ENCODE measurements around the gene BDKRB1. TPM values are rescaled to one million over a fixed set of nuclear protein-coding genes. Genes with fewer than 3 reads are reported as not detected.

The BDKRB1 gene
- total RNA-seq, 1 experiment from 2014 or later = 0.11 TPM

- TF ChIP-seq ZNF423 (CRISPR knock-in tag; IDR thresholded peaks at IDR 0.05) (no peak), ATF2 (CRISPR knock-in tag; IDR thresholded peaks at IDR 0.05; ENCODE audit: borderline replicate concordance, low read depth) (no peak)
- TF ChIP-seq, protein P1, sequence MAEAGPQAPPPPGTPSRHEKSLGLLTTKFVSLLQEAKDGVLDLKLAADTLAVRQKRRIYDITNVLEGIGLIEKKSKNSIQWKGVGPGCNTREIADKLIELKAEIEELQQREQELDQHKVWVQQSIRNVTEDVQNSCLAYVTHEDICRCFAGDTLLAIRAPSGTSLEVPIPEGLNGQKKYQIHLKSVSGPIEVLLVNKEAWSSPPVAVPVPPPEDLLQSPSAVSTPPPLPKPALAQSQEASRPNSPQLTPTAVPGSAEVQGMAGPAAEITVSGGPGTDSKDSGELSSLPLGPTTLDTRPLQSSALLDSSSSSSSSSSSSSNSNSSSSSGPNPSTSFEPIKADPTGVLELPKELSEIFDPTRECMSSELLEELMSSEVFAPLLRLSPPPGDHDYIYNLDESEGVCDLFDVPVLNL (CRISPR knock-in tag; IDR thresholded peaks at IDR 0.05; ENCODE audit: borderline replicate concordance, low read depth) = no peak
Observed at GRCh38 chr14:96239711-96240141, 16.3 kb upstream of the BDKRB1 start (continued).

DNA sequence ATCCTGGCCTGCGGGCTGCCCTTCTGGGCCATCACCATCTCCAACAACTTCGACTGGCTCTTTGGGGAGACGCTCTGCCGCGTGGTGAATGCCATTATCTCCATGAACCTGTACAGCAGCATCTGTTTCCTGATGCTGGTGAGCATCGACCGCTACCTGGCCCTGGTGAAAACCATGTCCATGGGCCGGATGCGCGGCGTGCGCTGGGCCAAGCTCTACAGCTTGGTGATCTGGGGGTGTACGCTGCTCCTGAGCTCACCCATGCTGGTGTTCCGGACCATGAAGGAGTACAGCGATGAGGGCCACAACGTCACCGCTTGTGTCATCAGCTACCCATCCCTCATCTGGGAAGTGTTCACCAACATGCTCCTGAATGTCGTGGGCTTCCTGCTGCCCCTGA, 15.4 kb upstream of the BDKRB1 start:
- no peak for ATAC-seq
- Mint-ChIP-seq H3K36me3 (peaks cover 9% of the 10 kb centered on the region; the same call in 1 of the 2 replicates), H3K27ac (no peak overlapping the region), H3K27me3 (ENCODE audit: low read depth) (no peaks in the 10 kb centered on the region), H3K4me1 (peaks cover 4% of the 10 kb centered on the region; the same call in 1 of the 2 replicates), H3K9me3 (peaks cover 38% of the 10 kb centered on the region), H3K4me3 (no peak overlapping the region)
- TF ChIP-seq MXD4 (CRISPR knock-in tag; IDR thresholded peaks at IDR 0.05; ENCODE audit: borderline replicate concordance) = no peak
- TF ChIP-seq, protein P2, sequence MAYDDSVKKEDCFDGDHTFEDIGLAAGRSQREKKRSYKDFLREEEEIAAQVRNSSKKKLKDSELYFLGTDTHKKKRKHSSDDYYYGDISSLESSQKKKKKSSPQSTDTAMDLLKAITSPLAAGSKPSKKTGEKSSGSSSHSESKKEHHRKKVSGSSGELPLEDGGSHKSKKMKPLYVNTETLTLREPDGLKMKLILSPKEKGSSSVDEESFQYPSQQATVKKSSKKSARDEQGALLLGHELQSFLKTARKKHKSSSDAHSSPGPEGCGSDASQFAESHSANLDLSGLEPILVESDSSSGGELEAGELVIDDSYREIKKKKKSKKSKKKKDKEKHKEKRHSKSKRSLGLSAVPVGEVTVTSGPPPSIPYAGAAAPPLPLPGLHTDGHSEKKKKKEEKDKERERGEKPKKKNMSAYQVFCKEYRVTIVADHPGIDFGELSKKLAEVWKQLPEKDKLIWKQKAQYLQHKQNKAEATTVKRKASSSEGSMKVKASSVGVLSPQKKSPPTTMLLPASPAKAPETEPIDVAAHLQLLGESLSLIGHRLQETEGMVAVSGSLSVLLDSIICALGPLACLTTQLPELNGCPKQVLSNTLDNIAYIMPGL (CRISPR knock-in tag; IDR thresholded peaks at IDR 0.05) = no peak
- TF ChIP-seq, protein P3, sequence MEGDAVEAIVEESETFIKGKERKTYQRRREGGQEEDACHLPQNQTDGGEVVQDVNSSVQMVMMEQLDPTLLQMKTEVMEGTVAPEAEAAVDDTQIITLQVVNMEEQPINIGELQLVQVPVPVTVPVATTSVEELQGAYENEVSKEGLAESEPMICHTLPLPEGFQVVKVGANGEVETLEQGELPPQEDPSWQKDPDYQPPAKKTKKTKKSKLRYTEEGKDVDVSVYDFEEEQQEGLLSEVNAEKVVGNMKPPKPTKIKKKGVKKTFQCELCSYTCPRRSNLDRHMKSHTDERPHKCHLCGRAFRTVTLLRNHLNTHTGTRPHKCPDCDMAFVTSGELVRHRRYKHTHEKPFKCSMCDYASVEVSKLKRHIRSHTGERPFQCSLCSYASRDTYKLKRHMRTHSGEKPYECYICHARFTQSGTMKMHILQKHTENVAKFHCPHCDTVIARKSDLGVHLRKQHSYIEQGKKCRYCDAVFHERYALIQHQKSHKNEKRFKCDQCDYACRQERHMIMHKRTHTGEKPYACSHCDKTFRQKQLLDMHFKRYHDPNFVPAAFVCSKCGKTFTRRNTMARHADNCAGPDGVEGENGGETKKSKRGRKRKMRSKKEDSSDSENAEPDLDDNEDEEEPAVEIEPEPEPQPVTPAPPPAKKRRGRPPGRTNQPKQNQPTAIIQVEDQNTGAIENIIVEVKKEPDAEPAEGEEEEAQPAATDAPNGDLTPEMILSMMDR (IDR thresholded peaks at IDR 0.05) = no peak
- TF ChIP-seq, protein P4, sequence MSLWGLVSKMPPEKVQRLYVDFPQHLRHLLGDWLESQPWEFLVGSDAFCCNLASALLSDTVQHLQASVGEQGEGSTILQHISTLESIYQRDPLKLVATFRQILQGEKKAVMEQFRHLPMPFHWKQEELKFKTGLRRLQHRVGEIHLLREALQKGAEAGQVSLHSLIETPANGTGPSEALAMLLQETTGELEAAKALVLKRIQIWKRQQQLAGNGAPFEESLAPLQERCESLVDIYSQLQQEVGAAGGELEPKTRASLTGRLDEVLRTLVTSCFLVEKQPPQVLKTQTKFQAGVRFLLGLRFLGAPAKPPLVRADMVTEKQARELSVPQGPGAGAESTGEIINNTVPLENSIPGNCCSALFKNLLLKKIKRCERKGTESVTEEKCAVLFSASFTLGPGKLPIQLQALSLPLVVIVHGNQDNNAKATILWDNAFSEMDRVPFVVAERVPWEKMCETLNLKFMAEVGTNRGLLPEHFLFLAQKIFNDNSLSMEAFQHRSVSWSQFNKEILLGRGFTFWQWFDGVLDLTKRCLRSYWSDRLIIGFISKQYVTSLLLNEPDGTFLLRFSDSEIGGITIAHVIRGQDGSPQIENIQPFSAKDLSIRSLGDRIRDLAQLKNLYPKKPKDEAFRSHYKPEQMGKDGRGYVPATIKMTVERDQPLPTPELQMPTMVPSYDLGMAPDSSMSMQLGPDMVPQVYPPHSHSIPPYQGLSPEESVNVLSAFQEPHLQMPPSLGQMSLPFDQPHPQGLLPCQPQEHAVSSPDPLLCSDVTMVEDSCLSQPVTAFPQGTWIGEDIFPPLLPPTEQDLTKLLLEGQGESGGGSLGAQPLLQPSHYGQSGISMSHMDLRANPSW (CRISPR knock-in tag; conservative IDR thresholded peaks at IDR 0.05; ENCODE audit: low read depth) = no peak
- TF ChIP-seq HMGA2 (CRISPR knock-in tag; IDR thresholded peaks at IDR 0.05) = no peak
- no peak for TF ChIP-seq PREB (CRISPR knock-in tag; IDR thresholded peaks at IDR 0.05; ENCODE audit: borderline replicate concordance)
- no peak for TF ChIP-seq EMX1 (CRISPR knock-in tag; IDR thresholded peaks at IDR 0.05)
- TF ChIP-seq ZNF219 (CRISPR knock-in tag; IDR thresholded peaks at IDR 0.05; ENCODE audit: borderline replicate concordance) = no peak
- TF ChIP-seq NR1H2 (CRISPR knock-in tag; IDR thresholded peaks at IDR 0.05) = no peak
- TF ChIP-seq FOXK1 (CRISPR knock-in tag; IDR thresholded peaks at IDR 0.05) = no peak
- TF ChIP-seq, protein P5, sequence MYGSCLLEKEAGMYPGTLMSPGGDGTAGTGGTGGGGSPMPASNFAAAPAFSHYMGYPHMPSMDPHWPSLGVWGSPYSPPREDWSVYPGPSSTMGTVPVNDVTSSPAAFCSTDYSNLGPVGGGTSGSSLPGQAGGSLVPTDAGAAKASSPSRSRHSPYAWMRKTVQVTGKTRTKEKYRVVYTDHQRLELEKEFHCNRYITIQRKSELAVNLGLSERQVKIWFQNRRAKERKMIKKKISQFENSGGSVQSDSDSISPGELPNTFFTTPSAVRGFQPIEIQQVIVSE (CRISPR knock-in tag; IDR thresholded peaks at IDR 0.05; ENCODE audit: borderline replicate concordance) = no peak
- TF ChIP-seq JUN (CRISPR knock-in tag; IDR thresholded peaks at IDR 0.05) = no peak
- TF ChIP-seq, protein P6, sequence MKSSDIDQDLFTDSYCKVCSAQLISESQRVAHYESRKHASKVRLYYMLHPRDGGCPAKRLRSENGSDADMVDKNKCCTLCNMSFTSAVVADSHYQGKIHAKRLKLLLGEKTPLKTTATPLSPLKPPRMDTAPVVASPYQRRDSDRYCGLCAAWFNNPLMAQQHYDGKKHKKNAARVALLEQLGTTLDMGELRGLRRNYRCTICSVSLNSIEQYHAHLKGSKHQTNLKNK (CRISPR knock-in tag; IDR thresholded peaks at IDR 0.05) = no peak
- no peak for TF ChIP-seq ZNF423 (CRISPR knock-in tag; IDR thresholded peaks at IDR 0.05)
- TF ChIP-seq FOXJ3 (CRISPR knock-in tag; IDR thresholded peaks at IDR 0.05; ENCODE audit: borderline replicate concordance) = no peak
- no peak for TF ChIP-seq ZNF532 (CRISPR knock-in tag; IDR thresholded peaks at IDR 0.05; ENCODE audit: borderline replicate concordance)
- TF ChIP-seq GABPB1 (CRISPR knock-in tag; IDR thresholded peaks at IDR 0.05) = no peak
- no peak for TF ChIP-seq TP53 (CRISPR knock-in tag; IDR thresholded peaks at IDR 0.05)
- no peak for TF ChIP-seq SMAD4 (CRISPR knock-in tag; IDR thresholded peaks at IDR 0.05)
- POLR2A ChIA-PET = no interaction called here
- DNase-seq (ENCODE audit: low spot score) = no peak
- CTCF ChIA-PET = no interaction called here

Data from WTC11 (cell line).